Neural cell (in vitro differentiated cells): ENCODE results near the gene HUNK. TPM values are rescaled to one million over a fixed set of nuclear protein-coding genes. Genes with fewer than 3 reads are reported as not detected.

Experiments
- H2AFZ ChIP-seq: fragments of 200-600, 300-800 bp; sonication (generic), shearing (Covaris generic); 2 replicates; pipeline ENCODE4 v1.6.0; 2014; ENCODE audit warnings: low read depth, mild to moderate bottlenecking, antibody characterized with exemption, low read length, moderate library complexity
- H3F3A ChIP-seq: fragments of 200-600 bp; shearing (Covaris generic); 2 replicates; pipeline ENCODE4 v1.6.1; 2016; ENCODE audit warnings: mild to moderate bottlenecking, moderate library complexity, mixed read lengths, antibody characterized with exemption, low read length; ENCODE audit not compliant: insufficient read depth, poor library complexity, severe bottlenecking
- H3K27ac ChIP-seq: fragments of 200-600, 300-800 bp; sonication (generic), shearing (Covaris generic); 2 replicates; pipeline ENCODE4 v1.5.1; 2014; ENCODE audit warnings: mild to moderate bottlenecking, low read length, moderate library complexity
- H3K27me3 ChIP-seq: fragments of 300-800, 200-600 bp; sonication (generic), shearing (Covaris generic); 2 replicates; pipeline ENCODE4 v1.6.0; 2014; ENCODE audit warnings: mild to moderate bottlenecking, low read depth, low read length, moderate library complexity; ENCODE audit not compliant: insufficient read depth
- H3K36me3 ChIP-seq: fragments of 300-800, 200-600 bp; sonication (generic), shearing (Covaris generic); 2 replicates; pipeline ENCODE4 v1.5.1; 2014; ENCODE audit warnings: mild to moderate bottlenecking, antibody characterized with exemption, low read length, moderate library complexity; ENCODE audit not compliant: insufficient read depth
- H3K4me2 ChIP-seq: fragments of 300-800, 200-600 bp; sonication (generic), shearing (Covaris generic); 2 replicates; pipeline ENCODE4 v1.6.0; 2014; ENCODE audit warnings: mild to moderate bottlenecking, low read length
- H3K4me3 ChIP-seq: fragments of 300-800, 200-600 bp; sonication (generic), shearing (Covaris generic); 2 replicates; pipeline ENCODE4 v1.5.1; 2014; ENCODE audit warnings: mild to moderate bottlenecking, low read length, moderate library complexity
- H3K79me2 ChIP-seq: fragments of 200-600 bp; shearing (Covaris generic); replicated peaks from 2 replicates; pipeline ENCODE4 v1.6.0; 2014; ENCODE audit warnings: mild to moderate bottlenecking, low read length, moderate library complexity; ENCODE audit not compliant: insufficient read depth
- H3K9ac ChIP-seq: fragments of 300-800, 200-600 bp; sonication (generic), shearing (Covaris generic); 2 replicates; pipeline ENCODE4 v1.6.1; 2016; ENCODE audit warnings: mild to moderate bottlenecking, low read length, mixed read lengths
- H3K9me2 ChIP-seq: fragments of 200-600 bp; shearing (Covaris generic); 2 replicates; pipeline ENCODE4 v1.6.1; 2016; ENCODE audit warnings: mild to moderate bottlenecking, low read length, mixed read lengths; ENCODE audit not compliant: insufficient read depth
- H3K9me3 ChIP-seq: fragments of 200-600, 300-800 bp; sonication (generic), shearing (Covaris generic); 2 replicates; pipeline ENCODE4 v1.6.1; 2016; ENCODE audit warnings: mild to moderate bottlenecking, mixed run types, low read length, moderate library complexity, mixed read lengths
- H4K20me1 ChIP-seq: fragments of 200-600 bp; shearing (Covaris generic); 2 replicates; pipeline ENCODE4 v1.6.1; 2016; ENCODE audit warnings: mild to moderate bottlenecking, mixed run types; ENCODE audit not compliant: insufficient read depth
- CTCF ChIP-seq: fragments of 450-650 bp; IDR thresholded peaks from 2 replicates; pipeline ENCODE4 v1.5.1; 2014; ENCODE audit warnings: antibody characterized with exemption, mild to moderate bottlenecking, moderate library complexity; ENCODE audit not compliant: poor library complexity, severe bottlenecking
- EP300 ChIP-seq: fragments of 450-650 bp; conservative IDR thresholded peaks from 2 replicates; pipeline ENCODE4 v1.6.1; 2014; ENCODE audit warnings: antibody characterized with exemption, mild to moderate bottlenecking, moderate library complexity; ENCODE audit not compliant: poor library complexity, severe bottlenecking
- EZH2 ChIP-seq: fragments of 200-600, 300-800 bp; shearing (Covaris generic), sonication (generic); IDR thresholded peaks from 2 replicates; pipeline ENCODE4 v1.6.1; 2014; ENCODE audit warnings: antibody characterized with exemption, low read length, borderline replicate concordance, mild to moderate bottlenecking; ENCODE audit not compliant: insufficient read depth, poor library complexity, severe bottlenecking
- MXI1 ChIP-seq: fragments of 450-650 bp; conservative IDR thresholded peaks from 2 replicates; pipeline ENCODE4 v1.6.1; 2014; ENCODE audit warnings: antibody characterized with exemption, mild to moderate bottlenecking; ENCODE audit not compliant: poor library complexity, severe bottlenecking
- POLR2AphosphoS5 ChIP-seq: IDR thresholded peaks from 2 replicates; pipeline ENCODE4 v1.6.1; 2012
- RAD21 ChIP-seq: fragments of 450-650 bp; conservative IDR thresholded peaks from 2 replicates; pipeline ENCODE4 v1.6.1; 2014; ENCODE audit warnings: antibody characterized with exemption, mild to moderate bottlenecking, moderate library complexity
- SMC3 ChIP-seq: fragments of 450-650 bp; conservative IDR thresholded peaks from 2 replicates; pipeline ENCODE4 v1.6.1; 2014; ENCODE audit warnings: antibody characterized with exemption, mild to moderate bottlenecking, moderate library complexity; ENCODE audit not compliant: poor library complexity
- TAF1 ChIP-seq: IDR thresholded peaks from 2 replicates; pipeline ENCODE4 v1.6.1; 2012; ENCODE audit warnings: low read depth
- polyA plus RNA-seq: library from polyadenylated mRNA; depleted of rRNA; stranded (reverse); fragments of >200 nt; gene quantifications from 2 replicates; pipeline ENCODE4 v1.2.3, GENCODE V29; 2014
- TF ChIP-seq, protein P1 (sequence below): IDR thresholded peaks from 2 replicates; pipeline ENCODE4 v1.6.1; 2012; ENCODE audit warnings: borderline replicate concordance

Gene HUNK
- polyA plus RNA-seq, 1 donor from 2014 or later, result 9.3 TPM

- Histone ChIP-seq H3K9ac (no peak overlapping the region), H3F3A (no peaks in the 10 kb centered on the region), H3K36me3 (peaks cover 8% of the 10 kb centered on the region), H3K27me3 (no peaks in the 10 kb centered on the region), H3K79me2 (no peaks in the 10 kb centered on the region), H4K20me1 (no peaks in the 10 kb centered on the region), H2AFZ (no peak overlapping the region), H3K9me3 (no peaks in the 10 kb centered on the region), H3K27ac (no peak overlapping the region), H3K4me3 (no peak overlapping the region), H3K4me2 (no peak overlapping the region), H3K9me2 (no peaks in the 10 kb centered on the region)
- TF ChIP-seq MXI1, result no peak
- TF ChIP-seq POLR2AphosphoS5, result no peak
- TF ChIP-seq, protein P1, sequence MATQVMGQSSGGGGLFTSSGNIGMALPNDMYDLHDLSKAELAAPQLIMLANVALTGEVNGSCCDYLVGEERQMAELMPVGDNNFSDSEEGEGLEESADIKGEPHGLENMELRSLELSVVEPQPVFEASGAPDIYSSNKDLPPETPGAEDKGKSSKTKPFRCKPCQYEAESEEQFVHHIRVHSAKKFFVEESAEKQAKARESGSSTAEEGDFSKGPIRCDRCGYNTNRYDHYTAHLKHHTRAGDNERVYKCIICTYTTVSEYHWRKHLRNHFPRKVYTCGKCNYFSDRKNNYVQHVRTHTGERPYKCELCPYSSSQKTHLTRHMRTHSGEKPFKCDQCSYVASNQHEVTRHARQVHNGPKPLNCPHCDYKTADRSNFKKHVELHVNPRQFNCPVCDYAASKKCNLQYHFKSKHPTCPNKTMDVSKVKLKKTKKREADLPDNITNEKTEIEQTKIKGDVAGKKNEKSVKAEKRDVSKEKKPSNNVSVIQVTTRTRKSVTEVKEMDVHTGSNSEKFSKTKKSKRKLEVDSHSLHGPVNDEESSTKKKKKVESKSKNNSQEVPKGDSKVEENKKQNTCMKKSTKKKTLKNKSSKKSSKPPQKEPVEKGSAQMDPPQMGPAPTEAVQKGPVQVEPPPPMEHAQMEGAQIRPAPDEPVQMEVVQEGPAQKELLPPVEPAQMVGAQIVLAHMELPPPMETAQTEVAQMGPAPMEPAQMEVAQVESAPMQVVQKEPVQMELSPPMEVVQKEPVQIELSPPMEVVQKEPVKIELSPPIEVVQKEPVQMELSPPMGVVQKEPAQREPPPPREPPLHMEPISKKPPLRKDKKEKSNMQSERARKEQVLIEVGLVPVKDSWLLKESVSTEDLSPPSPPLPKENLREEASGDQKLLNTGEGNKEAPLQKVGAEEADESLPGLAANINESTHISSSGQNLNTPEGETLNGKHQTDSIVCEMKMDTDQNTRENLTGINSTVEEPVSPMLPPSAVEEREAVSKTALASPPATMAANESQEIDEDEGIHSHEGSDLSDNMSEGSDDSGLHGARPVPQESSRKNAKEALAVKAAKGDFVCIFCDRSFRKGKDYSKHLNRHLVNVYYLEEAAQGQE, result no peak
- TF ChIP-seq RAD21, result no peak
- TF ChIP-seq EP300, result no peak
- no peak for TF ChIP-seq TAF1
- no peak for TF ChIP-seq EZH2
- TF ChIP-seq CTCF, result no peak
- TF ChIP-seq SMC3, result no peak
These were observed 102.7 kb downstream of the HUNK start for GRCh38 chr21:31975491-31975890.

- Histone ChIP-seq H2AFZ (no peak overlapping the region), H4K20me1 (no peaks in the 10 kb centered on the region), H3K9ac (no peak overlapping the region), H3K9me2 (no peaks in the 10 kb centered on the region), H3K27ac (no peak overlapping the region), H3F3A (no peaks in the 10 kb centered on the region), H3K4me3 (no peak overlapping the region), H3K9me3 (no peaks in the 10 kb centered on the region), H3K27me3 (no peaks in the 10 kb centered on the region), H3K36me3 (peaks cover 8% of the 10 kb centered on the region), H3K4me2 (no peak overlapping the region), H3K79me2 (no peaks in the 10 kb centered on the region)
- TF ChIP-seq CTCF, result no peak
- TF ChIP-seq TAF1, result no peak
- no peak for TF ChIP-seq POLR2AphosphoS5
- no peak for TF ChIP-seq RAD21
- TF ChIP-seq SMC3, result no peak
- no peak for TF ChIP-seq EZH2
- no peak for TF ChIP-seq MXI1
- TF ChIP-seq EP300, result no peak
- TF ChIP-seq, protein P1, result no peak
These were observed 105.0 kb downstream of the HUNK start for GRCh38 chr21:31977816-31978215.
